Stimulated activated CD8-positive, alpha-beta memory T cell treated with anti-CD3 and anti-CD28 coated beads, Interleukin-15, amount 100 ng/mL, for 4 hours (primary cell): ENCODE measurements around the gene CYP1B1.
A peak's percentile ranks its signal among the peaks of the same experiment; 100 is the strongest.
"Not testable (repeated sequence)": the region's sequence is repeated elsewhere in the genome, so short reads cannot be mapped to it uniquely, and the experiment has no call there.

Experiments used
- DNase-seq, 2 donors: peaks; one replicate each; pipeline ENCODE4 v3.0.0-alpha.2; 2020; ENCODE audit warnings: low read depth in 2 of 2

The CYP1B1 gene

DNA sequence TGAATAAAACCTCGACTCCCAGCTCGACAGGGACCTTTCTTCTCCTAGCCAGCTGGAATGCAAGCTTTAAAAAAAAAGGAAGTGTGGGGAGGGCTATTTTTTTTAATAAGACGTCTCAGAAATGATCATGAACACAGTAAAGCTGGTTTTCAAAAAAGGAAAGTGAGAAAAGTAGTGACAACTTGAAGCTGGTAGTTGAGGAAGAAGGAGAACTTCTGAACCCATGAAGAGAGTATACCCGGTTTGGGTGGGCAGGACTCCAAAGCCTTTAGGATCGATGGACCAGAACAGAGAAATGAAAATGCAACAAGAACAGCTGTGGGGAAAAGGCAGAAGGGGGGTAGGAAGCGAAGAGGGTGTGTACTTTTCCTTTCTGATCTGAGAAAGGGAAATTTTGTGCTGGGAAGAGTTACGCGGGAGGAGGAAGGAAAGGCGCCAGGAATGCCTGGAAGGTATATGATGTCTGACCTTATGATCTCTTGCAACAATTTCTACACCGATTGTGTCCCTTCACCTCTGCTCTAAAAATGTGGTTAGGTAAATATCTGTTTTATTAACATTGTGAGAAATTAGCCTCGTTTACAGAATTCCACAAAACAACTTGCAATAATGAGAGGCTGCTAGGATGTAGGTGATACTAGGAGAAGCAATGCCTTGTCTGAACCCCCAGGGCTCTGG lies 22.6 kb upstream of the CYP1B1 start:
- DNase-seq, result no peak

DNA sequence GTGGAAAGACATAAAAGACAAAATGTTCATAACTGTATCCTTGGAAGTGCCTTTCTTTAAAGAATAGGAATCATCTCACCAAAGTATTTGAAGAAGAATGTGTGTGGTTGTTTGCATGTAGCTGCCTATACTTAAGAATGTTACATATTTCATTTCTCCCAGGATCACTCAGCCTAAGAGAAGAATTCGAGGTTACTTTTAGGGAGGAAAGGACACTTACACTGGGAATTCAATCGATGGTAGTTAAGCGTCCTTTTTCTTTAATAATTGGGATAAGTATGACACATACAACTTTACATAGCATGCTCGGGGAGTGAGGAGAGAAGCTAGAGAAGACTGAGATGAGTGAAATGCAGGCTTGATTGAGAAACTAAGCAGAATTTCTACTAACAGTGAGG lies 22.0 kb upstream of the CYP1B1 start:
- no peak for DNase-seq

DNA sequence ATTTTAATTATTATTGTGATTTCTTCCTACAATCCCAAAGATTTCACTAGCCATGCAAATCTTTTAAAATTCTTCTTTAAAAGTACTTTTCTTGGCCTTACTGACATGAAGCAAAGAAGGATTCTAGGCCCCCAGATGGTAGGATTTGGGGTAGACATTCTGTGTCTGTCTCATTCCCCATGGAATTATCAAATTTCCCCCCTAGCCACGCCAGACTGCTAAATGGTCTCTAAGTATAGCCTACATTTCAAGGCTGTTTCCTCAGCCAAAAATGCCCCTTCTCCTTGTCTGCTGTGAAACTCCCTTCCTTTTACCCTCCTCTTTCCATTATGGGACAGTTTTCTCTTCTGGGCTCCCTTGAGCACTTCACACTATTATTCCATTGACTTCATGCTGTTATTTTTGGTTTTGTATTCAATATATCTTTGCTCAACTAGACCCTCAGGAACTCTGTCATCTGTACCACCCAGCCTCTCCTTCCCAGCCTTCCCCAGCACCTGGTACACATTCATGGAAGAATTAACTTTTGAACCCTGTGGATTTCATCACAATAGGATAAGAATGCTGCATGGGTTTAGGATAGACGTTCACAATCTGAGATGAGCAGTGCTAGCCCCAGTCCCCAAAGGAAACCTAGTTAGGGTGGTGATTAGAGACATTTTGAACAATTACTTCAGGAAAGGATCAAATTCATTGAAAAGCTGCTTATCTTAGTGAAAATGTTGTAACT lies 21.5 kb upstream of the CYP1B1 start:
- DNase-seq, result no peak

DNA sequence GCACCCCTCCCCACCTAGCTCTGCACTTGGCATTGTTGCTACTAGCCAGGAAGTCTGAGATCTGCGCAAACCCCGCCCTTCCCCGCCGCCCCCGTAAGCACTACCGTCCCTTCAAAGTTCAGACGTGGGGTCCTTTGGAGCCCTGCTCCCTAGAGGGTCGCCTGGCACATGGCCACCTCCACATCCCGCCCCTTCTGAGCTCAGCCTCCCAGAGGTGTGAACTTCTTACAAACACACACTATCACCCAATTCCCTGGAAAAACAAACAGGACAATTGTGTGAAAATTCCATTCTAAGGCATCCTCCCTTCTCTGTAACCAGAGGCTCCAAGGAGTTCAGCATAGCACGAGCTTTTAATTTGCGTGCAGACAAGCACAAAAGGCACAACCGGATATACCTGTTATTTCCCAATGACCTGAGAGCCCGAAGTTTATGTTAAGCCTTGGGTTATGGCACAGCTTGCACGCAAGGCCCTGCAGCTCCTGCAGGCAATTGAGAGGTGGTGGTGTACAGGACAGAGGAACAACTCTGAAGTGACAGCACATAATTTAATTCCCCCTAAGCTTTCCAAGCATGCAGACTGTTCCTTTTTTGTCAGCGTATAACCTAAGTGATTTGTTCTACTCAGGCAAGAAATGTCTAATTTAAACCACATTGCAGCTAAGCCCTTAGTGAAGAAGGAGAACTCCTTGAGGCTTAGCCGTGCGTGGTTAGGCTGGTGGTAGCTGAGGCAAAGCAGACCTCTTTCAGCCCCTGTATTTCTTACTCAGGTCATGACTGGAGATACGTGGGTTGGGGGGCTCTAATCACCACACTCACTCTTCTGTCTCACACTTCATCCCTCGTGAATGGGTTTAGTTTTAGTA lies 20.3 kb upstream of the CYP1B1 start:
- no peak for DNase-seq

DNA sequence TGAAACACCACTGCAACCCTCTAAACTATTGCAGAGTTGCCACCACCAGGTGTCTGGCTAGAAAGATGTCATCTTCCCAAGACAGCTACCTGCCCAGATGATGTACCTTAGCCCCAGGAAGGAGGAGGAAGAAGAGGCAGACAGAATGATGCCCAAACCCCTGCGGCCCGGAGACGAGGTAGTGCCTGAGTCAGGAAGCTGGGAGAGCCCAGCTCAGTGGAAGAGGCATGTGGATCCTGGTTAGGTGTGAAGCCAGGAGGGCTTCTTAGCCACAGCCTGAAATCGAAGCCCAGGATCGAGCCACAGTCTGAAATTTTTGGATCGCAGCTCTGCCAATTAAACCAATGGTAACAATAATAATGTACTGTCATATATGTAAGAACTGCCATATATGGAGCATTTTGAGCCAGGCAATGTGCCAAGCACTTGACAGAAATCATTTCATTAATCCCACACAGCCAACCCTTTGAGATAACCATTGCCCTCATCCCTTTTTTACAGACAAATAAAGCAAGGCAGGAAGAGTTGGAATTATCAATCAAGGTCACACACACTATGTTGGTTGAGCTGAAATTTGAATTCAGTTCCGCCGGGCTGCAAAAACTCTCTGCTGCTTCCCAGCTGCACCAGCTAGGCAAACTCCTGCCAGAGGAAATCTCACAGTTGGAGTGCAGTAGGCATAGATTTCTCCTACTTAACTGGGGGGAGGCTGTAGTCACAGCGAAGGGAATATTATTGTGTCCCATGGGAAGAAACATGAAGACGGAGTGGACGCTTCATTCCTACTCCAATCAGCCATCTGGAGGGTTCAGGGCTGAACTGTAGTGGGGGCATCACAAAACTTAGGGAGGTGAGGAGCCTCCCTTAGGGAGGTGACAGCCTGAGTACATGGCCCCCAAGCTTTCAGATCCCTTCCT lies 19.4 kb upstream of the CYP1B1 start:
- no peak for DNase-seq

DNA sequence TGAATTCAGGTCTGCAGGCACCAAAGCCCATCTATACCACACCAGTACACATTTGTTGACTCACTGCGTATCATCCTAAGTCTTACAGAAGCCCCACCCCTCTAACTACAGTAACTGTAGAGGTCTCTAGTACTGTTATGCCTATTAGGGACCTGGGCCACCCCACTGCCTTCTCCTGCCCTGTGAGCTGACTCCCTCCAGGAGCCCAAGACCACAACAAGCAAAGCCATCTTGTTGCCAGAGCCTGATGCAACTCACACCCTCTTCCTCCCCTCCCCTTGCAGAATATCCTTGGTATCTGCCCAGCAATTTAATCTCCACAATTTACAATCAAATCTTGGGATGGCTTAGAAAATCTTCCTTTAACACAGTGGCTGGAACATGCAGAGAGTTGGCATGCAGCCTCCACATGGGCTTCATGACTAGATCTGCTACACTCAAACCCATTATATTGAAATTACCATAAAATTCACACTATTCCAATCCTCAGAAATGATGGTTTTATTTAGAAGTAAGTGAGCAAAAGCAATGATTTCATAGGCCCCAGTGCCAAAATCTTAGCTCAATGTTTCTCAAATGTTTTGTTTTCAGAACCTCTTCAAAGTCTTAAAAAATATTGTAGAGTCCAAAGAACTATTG lies 17.7 kb upstream of the CYP1B1 start:
- DNase-seq, result no peak

DNA sequence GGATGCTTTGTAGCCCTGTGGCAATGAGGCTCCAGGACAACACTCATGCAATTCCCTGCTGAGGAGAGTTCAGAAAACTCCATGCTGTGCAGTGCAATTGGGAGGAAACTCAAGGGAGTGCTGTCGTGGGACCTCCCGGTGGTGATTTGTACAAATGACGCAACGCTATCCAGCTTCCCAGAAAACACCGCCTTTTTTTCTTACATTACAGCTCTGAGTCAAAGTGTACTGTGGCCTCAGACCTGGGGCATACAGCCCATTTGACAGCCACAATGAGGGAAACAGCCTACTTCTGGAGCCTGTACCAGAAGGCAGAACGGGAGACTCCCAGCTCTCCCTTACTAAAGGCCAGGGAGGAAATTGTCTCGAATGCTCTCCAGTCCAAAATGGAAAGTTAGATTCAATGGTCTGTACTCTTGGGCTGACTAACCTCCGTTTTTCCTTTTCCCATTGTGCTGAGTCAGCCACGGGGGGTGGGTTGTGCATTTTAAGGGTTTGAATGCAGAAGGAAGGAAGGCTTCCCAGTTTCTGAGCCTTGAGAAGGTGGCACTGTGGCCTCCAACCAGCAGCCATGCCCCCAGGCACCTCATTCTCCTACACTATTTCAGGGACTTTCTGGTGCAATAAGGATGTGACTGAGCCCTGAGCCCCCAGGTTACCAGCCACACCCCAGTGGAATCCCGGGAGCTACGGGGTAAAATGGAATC lies 16.4 kb upstream of the CYP1B1 start:
- no peak for DNase-seq

DNA sequence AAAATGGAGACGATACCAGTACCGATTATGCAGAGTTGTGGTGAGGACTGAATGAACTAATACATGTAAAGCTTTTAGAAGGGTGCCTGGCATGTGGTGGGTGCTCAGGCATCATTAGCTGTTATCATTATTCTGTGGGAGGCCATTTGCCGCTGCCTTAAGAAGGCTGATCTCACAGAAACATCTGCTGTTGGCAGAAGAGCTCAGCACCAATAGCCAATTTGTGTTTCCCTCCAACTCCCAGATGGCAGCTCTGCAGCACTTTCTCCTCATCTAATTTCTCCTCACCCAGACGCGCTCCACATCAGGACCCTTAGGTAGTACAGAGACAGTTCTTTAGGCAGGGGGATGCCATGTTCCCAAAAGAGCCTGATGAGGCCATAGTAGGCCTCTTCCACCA lies 15.8 kb upstream of the CYP1B1 start:
- DNase-seq, result no peak

DNA sequence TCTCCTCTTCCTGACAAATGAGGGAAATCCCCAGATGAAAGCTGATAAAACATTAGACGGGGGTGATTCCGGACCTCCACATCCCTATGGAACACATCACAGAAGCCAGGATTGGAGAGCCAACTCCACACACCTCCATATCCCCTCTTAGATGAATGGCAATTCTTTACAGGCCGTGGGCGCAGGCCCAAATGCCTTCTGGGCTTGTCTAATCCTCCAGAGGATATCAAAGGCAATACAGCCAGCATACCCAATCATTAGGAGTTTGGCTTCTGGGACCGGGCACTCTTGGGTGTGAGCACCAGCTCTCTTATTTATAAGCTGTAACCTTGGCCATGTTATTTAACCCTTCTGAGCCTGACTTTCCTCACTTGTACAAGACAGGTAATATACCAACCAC lies 15.0 kb upstream of the CYP1B1 start:
- no peak for DNase-seq

DNA sequence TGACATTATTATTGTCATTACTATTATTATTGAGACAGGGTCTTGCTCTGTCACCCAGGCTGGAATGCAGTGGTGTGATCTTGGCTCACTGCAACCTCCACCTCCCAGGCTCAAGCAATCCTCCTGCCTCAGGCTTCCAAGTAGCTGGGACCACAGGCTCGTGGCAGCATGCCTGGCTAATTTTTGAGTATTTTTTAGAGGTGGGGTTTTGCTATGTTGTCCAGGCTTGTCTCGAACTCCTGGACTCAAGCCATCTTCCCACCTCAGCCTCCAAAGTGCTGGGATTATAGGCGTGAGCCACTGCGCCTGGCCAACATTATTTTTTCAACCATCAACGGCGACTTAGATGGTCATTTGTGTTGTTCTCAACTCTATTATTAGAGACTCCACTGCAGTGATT lies 14.3 kb upstream of the CYP1B1 start:
- DNase-seq, result not testable (repeated sequence)

DNA sequence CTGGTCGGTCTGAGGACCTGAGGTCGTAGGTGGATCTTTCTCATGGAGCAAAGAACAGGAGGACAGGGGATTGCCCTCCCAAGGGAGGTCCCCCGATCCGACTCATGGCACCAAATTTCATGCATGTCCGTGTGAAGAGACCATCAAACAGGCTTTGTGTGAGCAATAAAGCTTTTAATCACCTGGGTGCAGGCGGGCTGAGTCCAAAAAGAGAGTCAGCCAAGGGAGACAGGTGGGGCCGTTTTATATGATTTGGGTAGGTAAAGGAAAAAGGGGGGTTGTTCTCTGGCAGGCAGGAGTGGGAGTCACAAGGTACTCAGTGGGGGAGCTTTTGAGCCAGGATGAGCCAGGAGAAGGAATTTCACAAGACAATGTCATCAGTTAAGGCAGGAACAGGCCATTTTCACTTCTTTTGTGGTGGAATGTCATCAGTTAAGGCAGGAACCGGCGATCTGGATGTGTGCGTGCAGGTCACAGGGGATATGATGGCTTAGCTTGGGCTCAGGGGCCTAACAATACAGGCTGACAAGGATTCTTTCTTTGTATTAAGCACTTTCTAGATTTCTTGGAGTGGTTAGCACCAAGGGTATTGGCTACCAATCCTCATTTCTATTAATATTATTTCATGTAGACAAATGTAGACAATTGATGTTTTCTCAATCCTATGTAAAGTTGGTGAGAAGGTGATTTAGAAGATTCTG lies 10.2 kb upstream of the CYP1B1 start:
- not testable (repeated sequence) for DNase-seq

DNA sequence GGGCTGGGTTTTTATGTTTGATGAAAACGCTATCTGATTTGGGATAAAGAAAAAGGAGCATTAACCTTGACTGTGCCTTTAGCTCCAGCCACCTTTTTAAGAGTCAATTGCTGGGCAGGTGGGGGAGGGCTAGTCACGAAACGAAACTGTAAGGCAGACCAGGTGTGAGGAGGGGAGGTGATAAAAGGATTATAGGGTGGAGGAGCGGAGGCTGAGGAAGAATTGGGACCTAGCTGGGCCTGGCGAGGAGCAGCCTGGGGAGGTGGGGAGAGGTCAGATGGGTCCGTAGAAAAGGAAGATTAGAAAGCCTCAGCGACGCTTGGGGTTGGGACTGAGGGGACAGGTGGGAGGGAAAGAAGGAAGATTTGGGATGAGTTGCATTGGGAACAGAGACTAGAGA lies 8.6 kb upstream of the CYP1B1 start:
- DNase-seq, result not testable (repeated sequence)

DNA sequence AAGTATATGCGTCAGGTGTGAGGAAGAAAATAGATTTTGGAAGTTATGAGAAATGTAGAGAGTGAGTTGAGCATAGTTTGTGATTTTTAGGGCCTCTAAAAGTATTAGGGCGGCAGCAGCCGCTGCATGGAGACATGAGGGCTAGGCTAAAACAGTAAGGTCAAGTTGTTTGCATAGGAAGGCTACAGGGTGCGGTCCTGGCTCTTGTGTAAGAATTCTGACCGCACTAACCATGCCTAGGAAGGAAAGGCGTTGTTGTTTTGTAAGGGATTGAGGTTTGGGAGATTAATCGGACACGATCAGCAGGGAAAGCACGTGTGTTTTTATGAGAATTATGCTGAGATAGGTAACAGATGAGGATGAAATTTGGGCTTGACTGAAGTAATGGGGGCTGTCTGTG lies 6.8 kb upstream of the CYP1B1 start:
- DNase-seq, result not testable (repeated sequence)

DNA sequence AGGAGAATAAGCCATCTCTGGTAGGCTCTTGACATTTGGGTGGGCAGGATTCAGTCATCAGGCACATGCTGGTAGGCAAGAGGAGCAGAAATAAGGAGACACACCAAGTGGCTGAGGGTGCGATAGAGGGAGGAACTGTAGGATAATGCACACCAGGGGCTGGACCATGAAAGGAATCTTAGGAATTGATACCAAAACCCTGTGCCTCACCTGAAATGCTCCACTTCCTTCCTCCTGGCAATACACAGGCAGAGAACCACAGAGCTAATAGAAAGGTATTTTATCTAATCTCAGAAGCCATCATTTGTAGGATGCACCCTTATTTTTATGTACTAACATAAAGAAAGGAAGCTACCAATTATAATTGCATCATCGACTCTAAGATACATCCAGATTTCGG lies 4.4 kb upstream of the CYP1B1 start:
- DNase-seq, result no peak

DNA sequence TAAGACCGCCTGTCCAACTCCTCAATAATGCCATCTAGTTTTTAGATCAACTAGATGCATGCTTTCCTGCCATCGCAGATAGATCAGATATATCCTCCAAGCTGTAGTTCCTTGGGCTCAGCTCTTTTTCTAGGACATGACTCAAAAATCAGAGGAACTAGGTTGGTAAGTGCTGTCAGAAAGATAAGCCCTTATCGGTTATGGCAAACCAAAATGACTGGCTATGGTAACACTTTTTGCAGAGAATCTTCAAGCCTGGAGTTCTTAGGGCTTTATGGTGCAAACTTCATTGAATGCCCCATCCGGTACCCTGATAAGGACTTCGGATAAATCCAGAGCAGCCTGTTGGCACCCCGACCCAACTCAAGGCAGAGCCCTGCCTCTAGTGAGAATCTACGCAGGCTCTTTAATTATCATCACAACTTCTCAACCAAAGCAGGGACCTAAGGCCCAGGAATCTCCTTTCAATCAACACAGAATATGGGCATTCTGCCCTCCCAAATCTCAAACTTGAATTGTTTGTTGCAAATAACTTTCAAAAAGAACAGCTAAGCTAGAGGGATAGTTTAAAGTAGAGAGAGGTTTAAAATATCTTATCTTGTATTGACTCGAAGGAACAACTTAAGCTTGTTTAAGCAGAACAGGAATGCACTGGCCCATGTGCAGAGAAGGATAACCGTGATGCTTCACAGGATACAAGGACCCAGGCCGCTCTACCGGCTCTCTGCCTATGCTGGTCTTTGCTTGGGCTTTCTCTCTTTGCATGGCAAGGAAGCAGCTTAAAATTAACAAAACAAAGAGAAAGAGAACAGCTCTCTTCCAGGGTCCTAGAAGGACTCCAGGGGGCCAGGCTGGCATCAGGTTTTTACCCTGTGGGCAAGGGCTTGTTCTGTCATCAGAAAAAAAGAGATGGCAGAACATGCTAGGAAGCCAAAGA lies 3.4 kb upstream of the CYP1B1 start:
- no peak for DNase-seq

DNA sequence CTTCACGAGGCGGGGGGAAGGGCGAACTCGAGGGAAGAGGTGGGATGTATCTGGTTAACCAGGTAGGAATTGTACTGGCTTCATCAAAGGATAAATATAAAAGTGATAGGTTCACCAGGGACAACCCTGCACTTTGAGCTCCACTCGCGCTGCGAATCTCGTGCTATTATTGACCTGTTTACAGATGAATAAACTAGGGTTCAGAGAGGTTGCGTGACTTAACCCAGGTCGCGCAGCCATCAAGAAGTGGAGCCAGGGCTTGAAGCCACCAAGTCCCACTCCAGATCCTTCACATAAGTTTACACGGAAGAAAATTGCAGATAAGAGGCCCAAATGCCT lies 1.4 kb upstream of the CYP1B1 start:
- no peak for DNase-seq

DNA sequence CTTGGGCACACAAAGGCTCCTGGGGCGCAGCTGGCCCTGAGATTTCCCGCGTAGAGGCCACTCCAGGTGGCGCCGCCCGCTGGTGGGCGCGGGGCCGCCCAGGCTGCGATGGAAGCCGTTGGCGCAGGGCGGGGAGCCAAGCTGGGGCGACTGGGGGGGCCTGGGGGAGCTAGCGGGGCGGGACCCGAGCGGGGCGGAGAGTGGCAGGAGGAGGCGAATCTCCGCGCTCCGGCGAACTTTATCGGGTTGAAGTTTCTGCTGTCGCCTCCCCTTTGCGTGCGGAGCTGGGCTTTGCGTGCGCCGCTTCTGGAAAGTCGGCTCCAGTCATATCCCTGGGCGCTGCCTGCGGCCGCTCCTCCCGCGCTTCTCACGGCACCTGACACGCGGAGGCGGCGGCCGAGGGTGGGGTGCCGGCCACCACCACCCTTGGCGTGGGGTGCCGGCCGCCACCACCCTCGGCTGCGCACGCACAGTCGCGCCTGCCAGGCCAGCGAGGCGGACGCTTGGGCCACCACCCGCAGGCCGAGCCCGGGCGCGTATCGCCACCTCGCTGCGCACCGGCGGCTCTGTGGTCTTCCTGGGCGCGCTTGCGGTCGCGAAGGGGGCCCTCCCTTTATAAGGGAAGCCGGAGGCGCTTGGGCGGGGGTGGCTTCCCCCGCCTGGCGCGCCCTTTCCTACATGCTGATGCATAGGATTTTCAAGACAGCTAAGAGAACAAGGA lies 919 bp upstream of the CYP1B1 start:
- peak in 1 of 2 donors; percentile 12 for DNase-seq

DNA sequence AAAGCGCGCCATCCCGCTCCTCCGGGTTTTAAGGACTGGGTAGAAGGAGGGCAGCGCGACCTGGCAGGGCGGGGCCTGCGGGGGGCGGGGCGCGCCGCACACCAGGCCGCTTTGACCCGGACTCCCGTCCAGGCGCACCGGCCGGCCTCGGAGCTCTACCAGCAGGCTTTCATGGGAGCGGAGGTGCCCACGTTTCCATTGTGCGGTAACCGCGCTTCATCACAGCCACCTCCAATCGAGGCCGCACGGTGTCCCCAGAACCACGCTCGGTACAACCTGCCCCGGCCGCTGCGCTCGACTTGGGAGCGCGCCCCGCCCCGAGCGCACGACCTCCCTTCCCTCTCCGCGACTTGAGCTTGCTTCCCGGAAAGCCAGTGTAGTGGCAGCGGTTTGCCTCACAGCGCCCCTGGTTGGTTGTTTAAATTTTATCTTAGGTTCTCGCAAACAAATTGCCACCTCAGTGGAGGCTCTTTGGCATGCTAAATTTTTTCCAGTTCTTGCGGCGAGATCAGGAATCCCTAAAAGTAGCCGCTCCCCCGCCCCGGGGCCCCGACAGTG lies 280 bp upstream of the CYP1B1 start:
- DNase-seq, result no peak
